Gastroesophageal sphincter (tissue), 4 donors: Measurements from ENCODE around the gene IDI1. TPM values are rescaled to one million over a fixed set of nuclear protein-coding genes. Genes with fewer than 3 reads are reported as not detected.

Experiments
- ATAC-seq: fragments of 150-250 bp; one replicate; pipeline ENCODE4 v1.9.1; 2016; ENCODE audit warnings: mild to moderate bottlenecking, moderate library complexity
- H3K27ac ChIP-seq, 4 donors: fragments of 200-600 bp; sonication (generic) in 3 of 4; 1 replicate in 3 of 4; 2 replicates in 1 of 4; pipeline ENCODE4 v1.5.1; 2016 to 2019
- H3K27me3 ChIP-seq: fragments of 200-600 bp; sonication (generic); one replicate; pipeline ENCODE4 v1.5.1; 2019
- H3K36me3 ChIP-seq, 2 donors: fragments of 200-600 bp; sonication (generic); one replicate each; pipeline ENCODE4 v1.5.1; 2019; ENCODE audit warnings: control low read depth in 1 of 2
- H3K4me1 ChIP-seq, 3 donors: fragments of 200-600 bp; sonication (generic); 1 replicate in 2 of 3; 2 replicates in 1 of 3; pipeline ENCODE4 v1.5.1; 2016 to 2019; ENCODE audit warnings: control low read depth in 2 of 3
- H3K4me3 ChIP-seq, 2 donors: fragments of 200-600 bp; sonication (generic); one replicate each; pipeline ENCODE4 v1.5.1; 2019; ENCODE audit warnings: mild to moderate bottlenecking in 1 of 2, moderate library complexity in 1 of 2
- H3K9me3 ChIP-seq, 3 donors: fragments of 200-600 bp; sonication (generic); one replicate each; pipeline ENCODE4 v1.5.1; 2017 to 2019; ENCODE audit warnings: control low read depth in 2 of 3
- EP300 ChIP-seq: sonication (generic); formaldehyde crosslinking; IDR thresholded peaks from one replicate; pipeline ENCODE4 v1.6.1; 2017; ENCODE audit warnings: antibody characterized with exemption, mild to moderate bottlenecking
- POLR2A ChIP-seq, 2 donors: fragments of 450-650 bp; IDR thresholded peaks; one replicate each; pipeline ENCODE4 v1.6.1; 2017; ENCODE audit warnings: antibody characterized with exemption in 2 of 2, mild to moderate bottlenecking in 2 of 2, moderate library complexity in 1 of 2
- POLR2AphosphoS5 ChIP-seq: sonication (generic); formaldehyde crosslinking; IDR thresholded peaks from one replicate; pipeline ENCODE4 v1.6.1; 2017; ENCODE audit warnings: antibody characterized with exemption
- WGBS, 2 donors: methylation state at CpG; one replicate each; pipeline ENCODE4 v1.1.5; 2018; ENCODE audit warnings: low coverage in 1 of 2; 5-methylcytosine and 5-hydroxymethylcytosine counted together
- total RNA-seq, 4 donors: library from RNA; depleted of rRNA; stranded (reverse); fragments of >200 nt; gene quantifications; one replicate each; pipeline ENCODE4 v1.1.0, GENCODE V29; 2016
- TF ChIP-seq, protein P1 (sequence below), 4 experiments: fragments of 200-600 bp in 2 of 4; fragments of 450-650 bp in 2 of 4; sonication (generic) in 1 of 4; IDR thresholded peaks; one replicate each; pipeline ENCODE4 v1.5.1; 2017 to 2019; ENCODE audit warnings: antibody characterized with exemption in 4 of 4, mild to moderate bottlenecking in 2 of 4, moderate library complexity in 2 of 4

The IDI1 gene
- total RNA-seq, 4 donors from 2014 or later, result 19.2 to 32.4 (median 29.5) TPM

DNA sequence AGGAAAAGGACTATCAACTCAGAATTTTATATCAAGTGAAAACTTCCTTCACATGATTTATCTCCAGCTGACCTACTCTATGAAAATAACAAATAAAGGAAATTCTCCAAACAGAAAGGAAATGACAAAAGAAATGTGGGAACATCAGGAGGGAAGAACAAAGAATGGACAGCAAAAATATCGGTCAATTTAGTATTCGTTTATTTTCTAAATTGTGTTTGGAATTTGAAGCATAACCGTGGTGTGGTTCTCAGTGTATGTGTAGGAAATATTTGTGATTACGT lies 16.0 kb upstream of the IDI1 start:
- no peak for ATAC-seq
- peaks cover 0 to 20% (median 0%) of the 10 kb centered on the region in 3 donors for H3K4me1 ChIP-seq
- H3K27ac ChIP-seq, result no peak overlapping the region
- H3K9me3 ChIP-seq, result no peaks in the 10 kb centered on the region
- peaks cover 0 to 13% of the 10 kb centered on the region in 2 donors for H3K36me3 ChIP-seq
- TF ChIP-seq EP300, result no peak
- TF ChIP-seq, protein P1, sequence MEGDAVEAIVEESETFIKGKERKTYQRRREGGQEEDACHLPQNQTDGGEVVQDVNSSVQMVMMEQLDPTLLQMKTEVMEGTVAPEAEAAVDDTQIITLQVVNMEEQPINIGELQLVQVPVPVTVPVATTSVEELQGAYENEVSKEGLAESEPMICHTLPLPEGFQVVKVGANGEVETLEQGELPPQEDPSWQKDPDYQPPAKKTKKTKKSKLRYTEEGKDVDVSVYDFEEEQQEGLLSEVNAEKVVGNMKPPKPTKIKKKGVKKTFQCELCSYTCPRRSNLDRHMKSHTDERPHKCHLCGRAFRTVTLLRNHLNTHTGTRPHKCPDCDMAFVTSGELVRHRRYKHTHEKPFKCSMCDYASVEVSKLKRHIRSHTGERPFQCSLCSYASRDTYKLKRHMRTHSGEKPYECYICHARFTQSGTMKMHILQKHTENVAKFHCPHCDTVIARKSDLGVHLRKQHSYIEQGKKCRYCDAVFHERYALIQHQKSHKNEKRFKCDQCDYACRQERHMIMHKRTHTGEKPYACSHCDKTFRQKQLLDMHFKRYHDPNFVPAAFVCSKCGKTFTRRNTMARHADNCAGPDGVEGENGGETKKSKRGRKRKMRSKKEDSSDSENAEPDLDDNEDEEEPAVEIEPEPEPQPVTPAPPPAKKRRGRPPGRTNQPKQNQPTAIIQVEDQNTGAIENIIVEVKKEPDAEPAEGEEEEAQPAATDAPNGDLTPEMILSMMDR (IDR thresholded peaks at IDR 0.05), result no peak
- no peak for TF ChIP-seq POLR2AphosphoS5
- TF ChIP-seq POLR2A (IDR thresholded peaks at IDR 0.05), result no peak
- no peak overlapping the region for H3K4me3 ChIP-seq
- WGBS, 2 donors, result 77 to 84% methylated on average over 4 of the region's 4 CpGs
- H3K27me3 ChIP-seq, result no peaks in the 10 kb centered on the region

DNA sequence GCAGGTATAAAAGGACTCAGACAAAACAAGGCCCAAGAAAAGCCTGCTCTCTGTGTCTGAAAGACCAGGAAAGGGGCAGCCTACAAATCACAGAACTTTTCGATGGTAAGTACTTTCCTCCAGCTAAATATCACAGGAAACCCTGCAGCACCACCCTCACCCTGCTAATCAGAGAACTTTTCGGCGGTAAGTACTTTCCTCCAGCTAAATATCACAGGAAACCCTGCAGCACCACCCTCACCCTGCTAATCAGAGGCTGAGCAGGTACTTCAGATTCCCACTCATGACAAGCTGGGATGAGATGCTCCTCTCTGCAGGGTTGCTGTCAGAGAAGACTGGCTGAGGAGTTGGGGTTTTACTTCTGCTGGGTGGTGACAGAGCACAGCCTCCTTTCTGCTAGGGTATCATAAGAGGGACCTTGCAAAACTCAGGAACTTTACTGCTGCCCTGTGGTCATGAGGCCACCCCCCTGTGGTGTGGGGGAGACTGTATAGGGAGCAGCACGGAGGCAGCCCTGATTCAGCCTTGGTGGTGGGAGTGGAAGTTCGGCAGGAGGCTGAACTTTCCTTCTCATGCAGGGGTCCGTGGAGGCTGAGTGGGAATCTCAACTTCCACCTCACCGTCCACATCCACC lies 14.4 kb upstream of the IDI1 start:
- Histone ChIP-seq H3K27ac (no peak overlapping the region), H3K36me3 (peaks cover 0 to 13% of the 10 kb centered on the region in 2 donors), H3K9me3 (no peaks in the 10 kb centered on the region), H3K4me1 (peaks cover 0 to 36% (median 0%) of the 10 kb centered on the region in 3 donors), H3K27me3 (no peaks in the 10 kb centered on the region), H3K4me3 (no peak overlapping the region)
- no peak for TF ChIP-seq POLR2AphosphoS5
- TF ChIP-seq EP300, result no peak
- TF ChIP-seq, protein P1 (IDR thresholded peaks at IDR 0.05), result no peak
- TF ChIP-seq POLR2A (IDR thresholded peaks at IDR 0.05), result no peak
- WGBS, 2 donors, result 72 to 83% methylated on average over 3 of the region's 7 CpGs
- ATAC-seq, result no peak

DNA sequence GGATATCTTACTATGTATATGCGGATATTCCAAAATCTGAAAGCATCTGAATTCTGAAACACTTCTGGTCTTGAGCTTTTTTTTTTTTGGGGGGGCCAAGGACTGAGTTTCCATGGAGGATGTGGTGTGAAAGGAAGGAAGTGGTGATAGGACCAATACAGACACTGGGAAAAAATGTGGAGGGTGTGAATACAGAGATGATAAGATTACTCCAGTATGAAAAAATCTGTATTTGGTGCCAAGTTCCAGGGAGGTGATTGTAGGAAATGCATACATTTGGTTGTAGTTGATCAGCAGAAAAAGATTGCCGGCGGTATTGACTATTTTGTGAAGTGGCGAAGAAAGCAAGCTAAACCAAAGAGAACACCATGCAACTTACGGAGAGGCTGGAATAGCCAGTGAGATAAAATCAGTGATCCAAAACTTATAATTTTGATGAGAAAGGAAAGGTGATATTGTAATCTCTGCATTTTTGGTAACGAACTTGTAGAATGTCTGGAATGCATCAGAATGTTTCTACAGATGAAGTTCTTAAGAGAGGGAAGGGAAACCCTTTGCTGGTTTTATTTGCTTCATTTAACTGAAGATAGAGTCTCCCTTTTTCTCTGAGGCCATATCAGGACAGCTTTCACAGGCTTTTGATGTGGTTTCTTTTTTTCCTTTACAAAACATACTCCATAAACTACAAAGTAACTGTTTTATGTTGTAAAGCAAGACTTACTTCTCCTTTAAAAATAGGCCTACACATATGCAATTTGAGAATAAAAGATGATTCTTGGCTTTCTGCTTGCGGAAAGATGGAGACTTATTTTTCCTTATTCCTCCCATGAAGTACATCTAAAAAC lies 13.2 kb upstream of the IDI1 start:
- ATAC-seq, result no peak
- no peak overlapping the region for H3K4me3 ChIP-seq
- TF ChIP-seq EP300 (no peak), POLR2A (IDR thresholded peaks at IDR 0.05) (no peak), POLR2AphosphoS5 (no peak)
- TF ChIP-seq, protein P1 (IDR thresholded peaks at IDR 0.05), result no peak

DNA sequence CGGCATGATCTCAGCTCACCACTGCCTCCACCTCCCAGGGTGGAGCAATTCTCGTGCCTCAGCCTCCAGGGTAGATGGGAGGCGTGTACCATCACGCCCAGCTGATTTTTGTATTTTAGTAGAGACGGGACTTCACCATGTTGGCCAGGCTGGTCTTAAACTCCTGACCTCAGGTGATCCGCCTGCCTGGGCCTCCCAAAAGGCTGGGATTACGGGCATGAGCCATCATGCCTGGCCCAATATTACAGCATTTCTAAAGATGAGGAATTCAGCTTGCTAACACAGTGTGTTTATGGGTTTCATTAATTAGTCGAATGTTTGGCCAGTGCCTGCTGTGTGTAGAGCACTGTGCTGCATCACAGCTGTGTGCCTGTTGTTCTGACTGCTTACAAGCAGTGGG lies 11.0 kb upstream of the IDI1 start:
- H3K27me3 ChIP-seq, result no peaks in the 10 kb centered on the region
- no peak for TF ChIP-seq EP300
- no peak for TF ChIP-seq POLR2A (IDR thresholded peaks at IDR 0.05)
- TF ChIP-seq POLR2AphosphoS5, result no peak
- TF ChIP-seq, protein P1 (IDR thresholded peaks at IDR 0.05), result no peak
- peaks cover under 1 to 61% (median 5%) of the 10 kb centered on the region in 3 donors for H3K4me1 ChIP-seq
- WGBS, 2 donors, result 90 to 100% methylated on average over 2 to 5 of the region's 8 CpGs
- no peak overlapping the region for H3K4me3 ChIP-seq
- peaks cover 0 to 13% of the 10 kb centered on the region in 2 donors for H3K36me3 ChIP-seq
- no peak overlapping the region for H3K27ac ChIP-seq
- no peak for ATAC-seq
- no peaks in the 10 kb centered on the region for H3K9me3 ChIP-seq

More for the DNA sequence above, 13.2 kb upstream of the IDI1 start:
- no peak overlapping the region for H3K27ac ChIP-seq
- no peaks in the 10 kb centered on the region for H3K27me3 ChIP-seq
- peaks cover 0 to 48% (median 0%) of the 10 kb centered on the region in 3 donors for H3K4me1 ChIP-seq
- 94 to 99% methylated on average over 6 to 7 of the region's 7 CpGs for WGBS, 2 donors
- H3K36me3 ChIP-seq, result peaks cover 0 to 13% of the 10 kb centered on the region in 2 donors
- no peaks in the 10 kb centered on the region for H3K9me3 ChIP-seq

DNA sequence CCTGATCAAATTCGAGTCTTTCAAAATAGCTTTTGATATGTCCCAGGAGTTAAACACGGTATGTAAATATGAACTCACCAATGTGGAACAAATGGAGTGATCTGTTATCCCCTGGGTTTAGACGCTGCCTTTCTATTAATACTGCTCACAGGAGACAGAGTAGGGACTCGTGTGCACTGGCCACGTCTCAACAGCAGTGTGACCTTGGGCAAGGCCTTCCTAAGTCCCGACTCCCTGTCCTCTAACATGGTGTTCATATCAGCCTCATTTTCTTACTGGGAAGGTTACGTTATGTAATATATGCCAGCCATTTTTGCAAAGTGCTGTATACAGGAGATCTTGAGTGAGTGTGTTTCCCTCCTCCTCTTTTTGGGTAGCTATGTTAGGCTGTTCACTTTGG lies 9.1 kb upstream of the IDI1 start:
- TF ChIP-seq POLR2A (IDR thresholded peaks at IDR 0.05) (no peak), EP300 (no peak), POLR2AphosphoS5 (no peak)
- TF ChIP-seq, protein P1 (IDR thresholded peaks at IDR 0.05), result no peak
- Histone ChIP-seq H3K27ac (no peak overlapping the region), H3K4me1 (peaks cover 3 to 78% (median 13%) of the 10 kb centered on the region in 3 donors), H3K27me3 (no peaks in the 10 kb centered on the region), H3K9me3 (no peaks in the 10 kb centered on the region), H3K4me3 (no peak overlapping the region), H3K36me3 (peaks cover 0 to 11% of the 10 kb centered on the region in 2 donors)
- no peak for ATAC-seq
- 53 to 69% methylated on average over 3 to 6 of the region's 7 CpGs for WGBS, 2 donors
